WI38 (cell line): ENCODE measurements around the gene TCF7.

Experiments
- H3K4me3 ChIP-seq: 2 replicates; pipeline ENCODE4 v1.5.1; 2011; ENCODE audit warnings: low read depth, mild to moderate bottlenecking, control low read depth, low read length
- TF ChIP-seq, protein P1 (sequence below): IDR thresholded peaks from 2 replicates; pipeline ENCODE4 v1.5.1; 2012; ENCODE audit warnings: low read depth, mild to moderate bottlenecking, control low read depth, low read length

Gene TCF7

DNA sequence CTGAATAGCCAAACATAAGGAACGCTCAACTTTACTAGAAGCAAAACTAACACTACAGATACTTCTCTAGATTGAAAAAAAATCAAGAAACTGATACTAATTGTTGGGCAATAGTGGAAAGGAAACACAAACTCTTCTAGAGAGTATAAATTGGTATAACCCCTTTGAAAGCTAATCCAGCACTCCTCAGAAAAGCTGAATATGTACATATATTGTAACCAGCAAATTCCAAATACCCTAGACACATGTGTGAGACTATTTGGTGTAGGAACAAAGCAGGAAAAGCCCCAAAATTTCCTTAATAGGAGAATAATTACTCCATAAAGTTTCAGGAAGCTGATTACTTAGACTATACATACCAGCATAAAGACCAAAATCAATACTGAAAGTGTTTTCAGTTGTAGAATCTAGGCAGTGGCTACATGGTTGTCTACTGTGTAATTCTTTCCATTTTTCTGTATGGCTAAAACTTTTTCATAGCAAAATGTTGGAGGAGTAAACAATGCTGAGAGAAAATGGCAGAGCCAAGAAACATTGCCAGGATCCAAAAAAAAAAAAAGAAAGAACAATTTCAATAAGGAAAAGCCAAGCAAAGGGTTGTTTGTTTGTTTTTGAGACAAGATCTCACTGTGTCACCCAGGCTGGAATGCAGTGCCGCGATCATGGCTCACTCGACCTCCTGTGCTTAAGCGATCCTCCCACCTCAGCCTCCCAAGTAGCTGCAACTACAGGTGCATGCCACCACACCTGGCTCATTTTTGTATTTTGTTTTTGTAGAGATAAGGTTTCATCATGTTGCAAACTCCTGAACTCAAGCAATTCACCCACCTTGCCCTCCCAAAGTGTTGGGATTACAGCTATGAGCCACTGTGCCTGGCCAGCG lies 47.3 kb downstream of the TCF7 start:
- no peak overlapping the region for H3K4me3 ChIP-seq
- TF ChIP-seq, protein P1, sequence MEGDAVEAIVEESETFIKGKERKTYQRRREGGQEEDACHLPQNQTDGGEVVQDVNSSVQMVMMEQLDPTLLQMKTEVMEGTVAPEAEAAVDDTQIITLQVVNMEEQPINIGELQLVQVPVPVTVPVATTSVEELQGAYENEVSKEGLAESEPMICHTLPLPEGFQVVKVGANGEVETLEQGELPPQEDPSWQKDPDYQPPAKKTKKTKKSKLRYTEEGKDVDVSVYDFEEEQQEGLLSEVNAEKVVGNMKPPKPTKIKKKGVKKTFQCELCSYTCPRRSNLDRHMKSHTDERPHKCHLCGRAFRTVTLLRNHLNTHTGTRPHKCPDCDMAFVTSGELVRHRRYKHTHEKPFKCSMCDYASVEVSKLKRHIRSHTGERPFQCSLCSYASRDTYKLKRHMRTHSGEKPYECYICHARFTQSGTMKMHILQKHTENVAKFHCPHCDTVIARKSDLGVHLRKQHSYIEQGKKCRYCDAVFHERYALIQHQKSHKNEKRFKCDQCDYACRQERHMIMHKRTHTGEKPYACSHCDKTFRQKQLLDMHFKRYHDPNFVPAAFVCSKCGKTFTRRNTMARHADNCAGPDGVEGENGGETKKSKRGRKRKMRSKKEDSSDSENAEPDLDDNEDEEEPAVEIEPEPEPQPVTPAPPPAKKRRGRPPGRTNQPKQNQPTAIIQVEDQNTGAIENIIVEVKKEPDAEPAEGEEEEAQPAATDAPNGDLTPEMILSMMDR: no peak

DNA sequence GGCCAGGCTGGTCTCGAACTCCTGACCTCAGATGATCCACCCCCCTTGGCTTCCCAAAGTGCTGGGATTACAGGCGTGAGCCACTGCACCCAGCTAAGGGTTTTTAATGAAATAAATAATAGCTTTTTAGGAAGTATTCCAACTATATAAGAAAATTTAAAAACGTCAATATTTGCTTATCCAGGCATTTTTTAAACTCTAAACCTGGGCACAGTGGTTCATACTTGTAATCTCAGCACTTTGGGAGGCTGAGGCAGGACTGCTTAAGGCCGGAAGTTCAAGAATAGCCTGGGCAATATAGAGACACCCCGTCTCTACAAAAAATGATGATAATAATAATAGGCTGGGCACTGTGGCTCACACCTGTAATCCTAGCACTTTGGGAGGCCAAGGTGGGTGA lies 48.1 kb downstream of the TCF7 start:
- TF ChIP-seq, protein P1: no peak
- H3K4me3 ChIP-seq: no peak overlapping the region

GRCh38 chr5:134171972-134172371 lies 57.5 kb downstream of the TCF7 start:
- no peak overlapping the region for H3K4me3 ChIP-seq
- TF ChIP-seq, protein P1: no peak

GRCh38 chr5:134174841-134175839 lies 60.7 kb downstream of the TCF7 start:
- H3K4me3 ChIP-seq: peak overlapping the region; percentile 92
- TF ChIP-seq, protein P1: no peak

DNA sequence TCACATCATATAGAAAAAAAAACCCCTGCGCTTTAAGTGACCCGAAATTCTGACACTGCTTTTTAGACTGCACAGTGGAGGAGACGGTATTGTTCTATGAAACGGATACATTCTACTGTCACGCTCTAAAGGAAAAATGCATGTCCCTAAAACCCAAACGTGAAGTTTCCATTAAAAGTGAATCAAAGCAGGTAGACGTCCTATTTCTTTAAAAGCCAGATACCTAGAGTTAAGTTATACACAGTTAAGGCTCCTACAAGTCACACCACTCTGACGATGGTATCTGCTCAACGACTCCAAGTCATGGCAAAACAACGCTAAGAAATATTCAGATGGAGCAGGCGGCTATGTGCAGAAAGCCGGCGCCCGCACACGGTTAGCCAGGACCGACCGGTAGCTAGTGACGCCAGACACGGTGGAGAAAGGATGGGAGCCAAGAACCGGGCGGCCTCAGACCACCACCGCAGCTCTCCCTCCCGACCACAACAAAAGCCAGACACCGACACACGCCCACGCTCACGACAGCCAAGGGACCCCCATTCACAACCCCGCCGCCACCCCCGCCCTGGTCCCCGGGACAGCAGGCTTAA lies 61.5 kb downstream of the TCF7 start:
- H3K4me3 ChIP-seq: peak overlapping the region; percentile 92
- TF ChIP-seq, protein P1: no peak

GRCh38 chr5:134176511-134177368 lies 62.3 kb downstream of the TCF7 start, which contains the start of gene SKP1:
Gene SKP1, minus strand, starts transcription at chr5:134176950. Its CDS starts 2,928 bp downstream, at chr5:134174022.
- peak within 1 kb of the TSS; percentile 92 for H3K4me3 ChIP-seq
- TF ChIP-seq, protein P1: no peak
